Testis (tissue), 2 donors: ENCODE data around the gene SLC35D1.

Experiments
- POLR2A ChIP-seq: fragments of 450-650 bp; IDR thresholded peaks from one replicate; pipeline ENCODE4 v1.6.1; 2017; ENCODE audit warnings: antibody characterized with exemption, mild to moderate bottlenecking, moderate library complexity
- TF ChIP-seq, protein P1 (sequence below), 3 experiments: fragments of 450-650 bp in 2 of 3; fragments of 200-600 bp in 1 of 3; sonication (generic) in 1 of 3; IDR thresholded peaks; one replicate each; pipeline ENCODE4 v1.5.1; 2016 to 2019; ENCODE audit warnings: antibody characterized with exemption in 3 of 3, mild to moderate bottlenecking in 2 of 3, moderate library complexity in 1 of 3

DNA sequence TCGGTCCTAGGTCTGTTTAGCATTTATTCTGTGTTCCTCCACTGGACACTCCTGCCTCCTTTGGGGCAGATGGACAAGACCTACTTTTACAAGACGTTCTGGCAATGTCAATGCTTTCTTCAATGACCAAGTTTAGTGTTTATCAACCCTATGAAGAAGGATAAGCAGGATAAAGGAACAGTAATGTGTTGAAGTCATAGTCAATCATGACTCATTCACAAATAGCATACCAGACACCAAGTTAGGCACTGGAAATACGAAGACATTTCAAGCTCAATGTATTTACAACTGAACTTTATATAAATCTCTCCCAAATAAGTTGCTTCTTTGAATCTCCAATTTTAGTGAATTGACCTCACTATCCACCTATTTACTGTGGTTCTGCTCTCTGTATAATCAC is 4.8 kb upstream of the SLC35D1 start:
- TF ChIP-seq, protein P1, sequence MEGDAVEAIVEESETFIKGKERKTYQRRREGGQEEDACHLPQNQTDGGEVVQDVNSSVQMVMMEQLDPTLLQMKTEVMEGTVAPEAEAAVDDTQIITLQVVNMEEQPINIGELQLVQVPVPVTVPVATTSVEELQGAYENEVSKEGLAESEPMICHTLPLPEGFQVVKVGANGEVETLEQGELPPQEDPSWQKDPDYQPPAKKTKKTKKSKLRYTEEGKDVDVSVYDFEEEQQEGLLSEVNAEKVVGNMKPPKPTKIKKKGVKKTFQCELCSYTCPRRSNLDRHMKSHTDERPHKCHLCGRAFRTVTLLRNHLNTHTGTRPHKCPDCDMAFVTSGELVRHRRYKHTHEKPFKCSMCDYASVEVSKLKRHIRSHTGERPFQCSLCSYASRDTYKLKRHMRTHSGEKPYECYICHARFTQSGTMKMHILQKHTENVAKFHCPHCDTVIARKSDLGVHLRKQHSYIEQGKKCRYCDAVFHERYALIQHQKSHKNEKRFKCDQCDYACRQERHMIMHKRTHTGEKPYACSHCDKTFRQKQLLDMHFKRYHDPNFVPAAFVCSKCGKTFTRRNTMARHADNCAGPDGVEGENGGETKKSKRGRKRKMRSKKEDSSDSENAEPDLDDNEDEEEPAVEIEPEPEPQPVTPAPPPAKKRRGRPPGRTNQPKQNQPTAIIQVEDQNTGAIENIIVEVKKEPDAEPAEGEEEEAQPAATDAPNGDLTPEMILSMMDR (IDR thresholded peaks at IDR 0.05), result no peak
- TF ChIP-seq POLR2A, result no peak
